Measurements from ENCODE around the gene BCDIN3D.

Gene BCDIN3D

DNA sequence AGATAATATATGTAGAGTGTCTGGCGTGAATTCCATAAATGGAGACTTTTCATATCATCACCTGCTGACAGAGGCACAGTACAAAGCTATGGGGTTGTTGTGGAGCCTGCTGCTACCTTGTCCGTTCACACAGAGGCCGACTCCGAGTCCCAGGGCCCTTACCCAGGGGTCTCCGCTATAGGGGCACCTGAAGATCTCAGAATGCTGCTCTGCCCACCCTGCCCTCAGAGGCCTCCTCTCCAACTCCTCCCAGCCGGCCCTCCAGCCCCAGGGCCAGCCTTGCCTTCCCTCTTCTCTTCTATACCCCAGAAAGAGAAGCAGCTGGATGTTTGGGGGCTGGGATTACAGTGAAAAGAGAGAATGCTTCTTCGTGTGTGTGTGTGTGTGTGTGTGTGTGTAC is 36.0 kb downstream of the BCDIN3D start:
- TF ChIP-seq SIN3A (IDR thresholded peaks at IDR 0.05; ENCODE audit: borderline replicate concordance, insufficient read depth, low read length), result no peak
- TF ChIP-seq, protein P1, sequence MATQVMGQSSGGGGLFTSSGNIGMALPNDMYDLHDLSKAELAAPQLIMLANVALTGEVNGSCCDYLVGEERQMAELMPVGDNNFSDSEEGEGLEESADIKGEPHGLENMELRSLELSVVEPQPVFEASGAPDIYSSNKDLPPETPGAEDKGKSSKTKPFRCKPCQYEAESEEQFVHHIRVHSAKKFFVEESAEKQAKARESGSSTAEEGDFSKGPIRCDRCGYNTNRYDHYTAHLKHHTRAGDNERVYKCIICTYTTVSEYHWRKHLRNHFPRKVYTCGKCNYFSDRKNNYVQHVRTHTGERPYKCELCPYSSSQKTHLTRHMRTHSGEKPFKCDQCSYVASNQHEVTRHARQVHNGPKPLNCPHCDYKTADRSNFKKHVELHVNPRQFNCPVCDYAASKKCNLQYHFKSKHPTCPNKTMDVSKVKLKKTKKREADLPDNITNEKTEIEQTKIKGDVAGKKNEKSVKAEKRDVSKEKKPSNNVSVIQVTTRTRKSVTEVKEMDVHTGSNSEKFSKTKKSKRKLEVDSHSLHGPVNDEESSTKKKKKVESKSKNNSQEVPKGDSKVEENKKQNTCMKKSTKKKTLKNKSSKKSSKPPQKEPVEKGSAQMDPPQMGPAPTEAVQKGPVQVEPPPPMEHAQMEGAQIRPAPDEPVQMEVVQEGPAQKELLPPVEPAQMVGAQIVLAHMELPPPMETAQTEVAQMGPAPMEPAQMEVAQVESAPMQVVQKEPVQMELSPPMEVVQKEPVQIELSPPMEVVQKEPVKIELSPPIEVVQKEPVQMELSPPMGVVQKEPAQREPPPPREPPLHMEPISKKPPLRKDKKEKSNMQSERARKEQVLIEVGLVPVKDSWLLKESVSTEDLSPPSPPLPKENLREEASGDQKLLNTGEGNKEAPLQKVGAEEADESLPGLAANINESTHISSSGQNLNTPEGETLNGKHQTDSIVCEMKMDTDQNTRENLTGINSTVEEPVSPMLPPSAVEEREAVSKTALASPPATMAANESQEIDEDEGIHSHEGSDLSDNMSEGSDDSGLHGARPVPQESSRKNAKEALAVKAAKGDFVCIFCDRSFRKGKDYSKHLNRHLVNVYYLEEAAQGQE (IDR thresholded peaks at IDR 0.05; ENCODE audit: insufficient read depth in 1 of 2, low read depth in 2 of 2, low read length in 2 of 2), result no peak
- TF ChIP-seq TAF1 (IDR thresholded peaks at IDR 0.05; ENCODE audit: borderline replicate concordance, insufficient read depth, low read length), result no peak
- TF ChIP-seq POLR2AphosphoS5 (IDR thresholded peaks at IDR 0.05; ENCODE audit: low read depth, low read length), result no peak
- TF ChIP-seq FOXP2 (optimal IDR thresholded peaks at IDR 0.05; ENCODE audit: borderline replicate concordance, extremely low read depth, extremely low read length, insufficient read depth), result no peak

DNA sequence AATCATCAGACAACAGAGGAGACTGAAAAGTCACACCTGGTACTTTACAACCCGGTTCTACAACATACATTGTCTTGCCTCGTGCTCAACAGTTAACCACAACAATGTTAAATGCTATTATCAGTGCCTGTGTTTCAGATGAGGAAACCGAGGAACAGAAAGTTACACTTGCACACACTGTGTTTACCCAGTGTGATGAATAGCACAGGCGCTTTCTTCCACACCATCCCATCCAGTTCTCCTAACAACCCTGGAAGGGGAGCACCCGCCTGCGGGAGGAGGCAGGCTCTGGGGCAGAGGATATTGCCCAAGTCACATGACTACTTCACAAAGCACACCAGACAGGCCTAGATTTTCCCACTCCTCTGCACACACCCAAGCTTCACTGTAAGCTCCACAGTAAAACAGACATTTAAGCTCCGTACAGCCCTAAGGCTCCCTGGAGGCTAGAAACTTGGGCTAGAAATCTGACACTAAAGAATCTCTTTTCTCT is 36.5 kb downstream of the BCDIN3D start:
- TF ChIP-seq SIN3A (IDR thresholded peaks at IDR 0.05; ENCODE audit: borderline replicate concordance, insufficient read depth, low read length), result no peak
- no peak for TF ChIP-seq TAF1 (IDR thresholded peaks at IDR 0.05; ENCODE audit: borderline replicate concordance, insufficient read depth, low read length)
- TF ChIP-seq, protein P1 (IDR thresholded peaks at IDR 0.05; ENCODE audit: insufficient read depth in 1 of 2, low read depth in 2 of 2, low read length in 2 of 2), result no peak
- no peak for TF ChIP-seq FOXP2 (optimal IDR thresholded peaks at IDR 0.05; ENCODE audit: borderline replicate concordance, extremely low read depth, extremely low read length, insufficient read depth)
- no peak for TF ChIP-seq POLR2AphosphoS5 (IDR thresholded peaks at IDR 0.05; ENCODE audit: low read depth, low read length)

DNA sequence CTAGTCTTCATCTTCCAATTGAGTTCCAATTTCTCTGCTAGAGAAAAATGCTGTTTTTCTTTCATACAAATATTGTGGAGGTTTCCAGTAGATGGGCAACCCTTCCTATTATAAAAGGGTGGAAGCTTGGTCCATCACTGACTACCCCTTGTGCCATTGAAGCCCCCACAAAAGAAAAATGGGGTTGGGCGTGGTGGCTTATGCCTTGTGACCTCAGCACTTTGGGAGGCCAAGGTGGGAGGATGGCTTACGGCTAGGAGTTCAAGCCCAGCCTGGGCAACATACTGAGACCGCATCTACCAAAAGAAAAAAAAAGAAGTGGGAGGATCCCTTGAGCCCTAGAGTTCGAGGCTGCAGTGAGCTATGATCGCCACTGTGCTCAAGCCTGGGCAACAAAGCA is 37.5 kb downstream of the BCDIN3D start:
- TF ChIP-seq TAF1 (IDR thresholded peaks at IDR 0.05; ENCODE audit: borderline replicate concordance, insufficient read depth, low read length) (no peak), POLR2AphosphoS5 (IDR thresholded peaks at IDR 0.05; ENCODE audit: low read depth, low read length) (no peak)
- TF ChIP-seq, protein P1 (IDR thresholded peaks at IDR 0.05; ENCODE audit: insufficient read depth in 1 of 2, low read depth in 2 of 2, low read length in 2 of 2), result no peak

DNA sequence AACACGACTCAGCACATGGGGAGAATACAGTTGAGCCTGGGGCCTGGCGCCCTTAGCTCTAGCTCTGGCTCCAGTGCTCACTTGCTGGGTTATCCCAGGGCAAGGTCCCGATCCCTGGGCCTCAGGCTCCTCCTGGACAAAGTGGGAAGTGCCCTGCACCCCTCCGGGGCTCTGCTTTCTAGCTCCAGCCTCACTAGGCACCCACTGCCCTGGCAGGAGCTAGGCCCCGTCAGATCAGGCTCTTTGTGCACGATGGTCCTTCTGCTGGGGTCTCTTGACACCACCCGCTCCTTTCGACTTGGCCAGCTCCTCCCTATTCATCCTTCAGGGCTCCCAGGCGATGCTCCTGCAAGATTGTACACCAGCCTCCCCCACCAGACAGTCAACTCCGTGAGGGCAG is 38.1 kb downstream of the BCDIN3D start:
- no peak for TF ChIP-seq TAF1 (IDR thresholded peaks at IDR 0.05; ENCODE audit: borderline replicate concordance, insufficient read depth, low read length)
- no peak for TF ChIP-seq SIN3A (IDR thresholded peaks at IDR 0.05; ENCODE audit: borderline replicate concordance, insufficient read depth, low read length)

DNA sequence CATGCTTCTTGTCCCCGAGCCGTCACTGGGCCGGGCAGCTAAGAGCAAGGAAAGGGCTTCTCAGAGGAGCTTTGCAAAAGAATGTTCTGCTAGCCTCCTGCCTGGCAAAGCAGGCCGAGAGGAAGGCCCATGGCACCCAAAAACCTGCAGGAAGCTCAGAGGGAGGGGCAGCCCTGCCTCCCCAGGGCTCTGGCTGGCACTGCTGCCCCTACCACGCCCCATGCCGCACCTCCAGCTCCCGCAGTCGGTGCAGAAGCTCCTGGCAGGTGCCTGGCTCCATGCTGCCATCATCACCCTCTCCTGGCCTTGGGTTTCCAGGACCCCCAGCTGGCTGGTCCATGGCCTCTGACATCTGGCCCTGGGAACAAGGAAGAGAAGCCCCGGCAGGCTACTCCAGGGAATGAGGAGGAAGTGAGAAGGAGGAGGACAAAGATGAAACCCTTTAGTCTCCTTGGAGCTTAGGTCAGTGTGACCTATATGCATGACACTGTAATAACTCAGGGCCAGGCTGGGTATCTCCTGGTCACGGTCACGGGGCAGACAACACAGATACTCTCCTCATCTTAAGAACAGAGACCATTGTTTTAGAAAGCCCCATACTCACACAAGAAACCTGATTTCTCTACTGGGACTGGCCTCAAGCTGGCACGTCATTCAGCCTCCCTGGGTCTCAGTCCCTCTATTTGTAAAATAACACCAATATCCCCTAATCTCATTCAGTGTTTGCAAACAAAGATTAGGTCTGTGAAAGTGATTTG is 39.0 kb downstream of the BCDIN3D start:
- no peak for TF ChIP-seq TAF1 (IDR thresholded peaks at IDR 0.05; ENCODE audit: borderline replicate concordance, insufficient read depth, low read length)
- TF ChIP-seq SIN3A (IDR thresholded peaks at IDR 0.05; ENCODE audit: borderline replicate concordance, insufficient read depth, low read length), result no peak
- TF ChIP-seq, protein P1 (IDR thresholded peaks at IDR 0.05; ENCODE audit: insufficient read depth in 1 of 2, low read depth in 2 of 2, low read length in 2 of 2), result no peak
- no peak for TF ChIP-seq POLR2AphosphoS5 (IDR thresholded peaks at IDR 0.05; ENCODE audit: low read depth, low read length)
- no peak for TF ChIP-seq FOXP2 (optimal IDR thresholded peaks at IDR 0.05; ENCODE audit: borderline replicate concordance, extremely low read depth, extremely low read length, insufficient read depth)
